Heart left ventricle (tissue), 16 donors: ENCODE results near the gene AMPD3. TPM values are rescaled to one million over a fixed set of nuclear protein-coding genes. Genes with fewer than 3 reads are reported as not detected.

Experiments
- ATAC-seq, 4 donors: fragments of 200-7000 bp; cut with Tn5 transposase; one replicate each; pipeline ENCODE4 v1.9.1; 2020 to 2022; ENCODE audit warnings: moderate library complexity in 4 of 4, mild to moderate bottlenecking in 3 of 4, moderate number of reproducible peaks in 1 of 4
- DNase-seq, 5 donors: peaks; one replicate each; pipeline ENCODE4 v3.0.0-alpha.2; 2020
- H3K27ac ChIP-seq, 12 donors: fragments of 200-600 bp; sonication (generic) in 4 of 12; one replicate each; pipeline versions ENCODE4 v1.5.0 to v1.8.0; 2016 to 2022; ENCODE audit warnings: mild to moderate bottlenecking in 2 of 12
- H3K27me3 ChIP-seq, 9 donors: fragments of 200-600 bp; sonication (generic) in 2 of 9; one replicate each; pipeline versions ENCODE4 v1.5.1 to v1.8.0; 2016 to 2022; ENCODE audit warnings: mild to moderate bottlenecking in 3 of 9
- H3K36me3 ChIP-seq, 9 donors: fragments of 200-600 bp; sonication (generic) in 2 of 9; one replicate each; pipeline versions ENCODE4 v1.5.0 to v1.8.0; 2018 to 2022; ENCODE audit warnings: mild to moderate bottlenecking in 2 of 9
- H3K4me1 ChIP-seq, 12 donors: fragments of 200-600 bp; sonication (generic) in 4 of 12; one replicate each; pipeline versions ENCODE4 v1.5.0 to v1.8.0; 2016 to 2022; ENCODE audit warnings: mild to moderate bottlenecking in 3 of 12
- H3K4me3 ChIP-seq, 12 donors: fragments of 200-600 bp; sonication (generic) in 4 of 12; one replicate each; pipeline versions ENCODE4 v1.5.0 to v1.8.0; 2017 to 2022; ENCODE audit warnings: mild to moderate bottlenecking in 9 of 12, moderate library complexity in 4 of 12
- H3K9me3 ChIP-seq, 12 donors: fragments of 200-600 bp; sonication (generic) in 4 of 12; one replicate each; pipeline versions ENCODE4 v1.5.0 to v1.8.0; 2016 to 2022; ENCODE audit warnings: mild to moderate bottlenecking in 1 of 12
- CTCF ChIP-seq, 12 donors: fragments of 200-600 bp; sonication (generic) in 4 of 12; IDR thresholded peaks; one replicate each; pipeline versions ENCODE4 v1.5.0 to v1.8.0; 2018 to 2022; ENCODE audit warnings: antibody characterized with exemption in 12 of 12, mild to moderate bottlenecking in 5 of 12
- POLR2A ChIP-seq, 2 donors: fragments of 450-650 bp; IDR thresholded peaks; one replicate each; pipeline ENCODE4 v1.6.1; 2017; ENCODE audit warnings: antibody characterized with exemption in 2 of 2, mild to moderate bottlenecking in 2 of 2, moderate library complexity in 2 of 2
- WGBS, 4 donors: extraction: QIAGEN DNeasy Blood & Tissue Kit in 2 of 4; methylation state at CpG; one replicate each; pipeline versions ENCODE4 v1.1.5 to v1.1.7; 2013 to 2018; 5-methylcytosine and 5-hydroxymethylcytosine counted together
- intact Hi-C, 10 donors: fragments of 100-400 bp; cut with DNase I; formaldehyde crosslinking; loops; one replicate each; pipeline versions ENCODE4 v1.11.1 to v1.14.2; 2022
- polyA plus RNA-seq, 2 donors: library from polyadenylated mRNA; stranded (reverse); fragments of 200-250 nt; gene quantifications; one replicate each; pipeline ENCODE4 v1.2.3, GENCODE V29; 2013
- total RNA-seq, 9 donors: library from RNA; depleted of rRNA in 2 of 9; stranded (reverse); fragments of >200 nt in 2 of 9; fragmentation: NEBNext Ultra II Directional in 3 of 9; extraction: Animal tissue kit (Norgen Biotek cat#: 25700) in 3 of 9; gene quantifications; one replicate each; pipeline versions ENCODE4 v1.1.0 to v1.2.4, GENCODE V29; 2016 to 2023
- donor health status: ischemic (EF 13 %, LVEDD 7.1; RV severe dilation, severe dysfunction).
- donor health status: healthy with polysubstance abuse.
- donor health status: DM: no; HTN: yes; CAD: no.
- donor health status: DM: no; HTN: no; CAD: no.
- donor health status: ischemic (EF 25% LVEDD 6.9; RV normal size, moderate dysfunction).
- donor health status: ischemic (EF 25% LVEDD 5.7; RV mildly dilated, moderate dysfunction).
- donor health status: healthy.
- donor health status: DM: yes; HTN: yes; CAD: no.
- donor health status: ischemic (EF 35%, LVEDD 5.7; RV mildly dilated, moderate dysfunction).
- donor health status: nonischemic (EF 11% LVEDD 7.7; RV severe dilation, severe dysfunction).
- donor health status: DM: yes; HTN: yes; CAD: no.
- donor health status: PGD.
- donor health status: ischemic (EF 29% LVEDD 5.4; RV normal size, mild dysfunction).
- donor health status: nonischemic (EF 23%, LVEDD 6.1; RV moderate dilation, normal function).

Gene AMPD3
- total and polyA plus RNA-seq, 11 donors: 1.0 to 16.8 (median 2.7) TPM

GRCh38 chr11:10440401-10440800, 14.7 kb upstream of the AMPD3 start:
- Histone ChIP-seq H3K4me1 (peaks cover 0 to 27% (median 0%) of the 10 kb centered on the region in 12 donors), H3K4me3 (no peak overlapping the region), H3K27me3 (peaks cover 0 to 4% (median 0%) of the 10 kb centered on the region in 9 donors), H3K9me3 (no peaks in the 10 kb centered on the region), H3K27ac (no peak overlapping the region), H3K36me3 (no peaks in the 10 kb centered on the region)
- no peak for ATAC-seq
- no peak for DNase-seq
- intact Hi-C loops: no loop called here
- no peak for TF ChIP-seq POLR2A (IDR thresholded peaks at IDR 0.05)

- Histone ChIP-seq H3K4me1 (peaks cover 0 to 22% (median 0%) of the 10 kb centered on the region in 12 donors), H3K9me3 (no peaks in the 10 kb centered on the region), H3K27me3 (peaks cover 0 to 4% (median 0%) of the 10 kb centered on the region in 9 donors), H3K27ac (no peak overlapping the region), H3K36me3 (no peaks in the 10 kb centered on the region), H3K4me3 (no peak overlapping the region)
- intact Hi-C loops: no loop called here
- DNase-seq (no peak), ATAC-seq (no peak)
- 94 to 99% (median 97%) methylated on average over 4 of the region's 4 CpGs for WGBS, 4 donors
- no peak for TF ChIP-seq POLR2A (IDR thresholded peaks at IDR 0.05)
- TF ChIP-seq CTCF (IDR thresholded peaks at IDR 0.05): no peak
Measured at GRCh38 chr11:10441091-10441490, 14.0 kb upstream of the AMPD3 start.

GRCh38 chr11:10441652-10442503, 13.2 kb upstream of the AMPD3 start:
- no peaks in the 10 kb centered on the region for H3K9me3 ChIP-seq
- no peak for ATAC-seq
- intact Hi-C loops: no loop called here
- H3K4me1 ChIP-seq: peaks cover 0 to 16% (median 0%) of the 10 kb centered on the region in 12 donors
- H3K4me3 ChIP-seq: no peak overlapping the region
- TF ChIP-seq CTCF (IDR thresholded peaks at IDR 0.05): no peak
- no peak for TF ChIP-seq POLR2A (IDR thresholded peaks at IDR 0.05)
- no peak overlapping the region for H3K27ac ChIP-seq
- DNase-seq: no peak
- H3K36me3 ChIP-seq: no peaks in the 10 kb centered on the region
- peaks cover 0 to 4% (median 0%) of the 10 kb centered on the region in 9 donors for H3K27me3 ChIP-seq
- WGBS, 4 donors: 86 to 95% (median 91%) methylated on average over 8 of the region's 8 CpGs

GRCh38 chr11:10443152-10443551, 11.9 kb upstream of the AMPD3 start:
- peaks cover 0 to 4% (median 0%) of the 10 kb centered on the region in 9 donors for H3K27me3 ChIP-seq
- H3K27ac ChIP-seq: no peak overlapping the region
- no peak for TF ChIP-seq CTCF (IDR thresholded peaks at IDR 0.05)
- no peak for TF ChIP-seq POLR2A (IDR thresholded peaks at IDR 0.05)
- no peaks in the 10 kb centered on the region for H3K9me3 ChIP-seq
- no peak for ATAC-seq
- DNase-seq: no peak
- WGBS, 4 donors: 89 to 96% (median 94%) methylated on average over 7 of the region's 7 CpGs
- H3K4me1 ChIP-seq: peaks cover 0 to 13% (median 0%) of the 10 kb centered on the region in 12 donors
- intact Hi-C loops: no loop called here
- H3K36me3 ChIP-seq: no peaks in the 10 kb centered on the region
- H3K4me3 ChIP-seq: no peak overlapping the region
